NCI-H2029 (cell line): ENCODE data around the gene GADL1.

ENCODE experiments used
- DNase-seq: peaks from one replicate; lab custom pipeline; 2025; lab: John Stamatoyannopoulos, UW

Gene GADL1

GRCh38 chr3:30875505-30875904, 19.0 kb downstream of the GADL1 start:
- no peak for DNase-seq

- DNase-seq, result no peak
Measured at GRCh38 chr3:30873671-30874070, 20.8 kb downstream of the GADL1 start.

- DNase-seq, result no peak
Measured at GRCh38 chr3:30872879-30873278, 21.6 kb downstream of the GADL1 start.

- DNase-seq, result peak; percentile 60
Measured at GRCh38 chr3:30871720-30872119, 22.7 kb downstream of the GADL1 start.

- no peak for DNase-seq
Measured at GRCh38 chr3:30864836-30865235, 29.6 kb downstream of the GADL1 start.

GRCh38 chr3:30864132-30864531, 30.3 kb downstream of the GADL1 start:
- DNase-seq, result no peak

GRCh38 chr3:30862004-30862403, 32.5 kb downstream of the GADL1 start:
- DNase-seq, result no peak

- DNase-seq, result no peak
Measured at GRCh38 chr3:30858894-30859389, 35.5 kb downstream of the GADL1 start.

- DNase-seq, result no peak
Measured at GRCh38 chr3:30855400-30856292, 38.8 kb downstream of the GADL1 start.

GRCh38 chr3:30852833-30853232, 41.6 kb downstream of the GADL1 start:
- DNase-seq, result no peak

- no peak for DNase-seq
Measured at GRCh38 chr3:30848087-30848779, 46.2 kb downstream of the GADL1 start.

GRCh38 chr3:30847592-30847991, 46.9 kb downstream of the GADL1 start:
- DNase-seq, result no peak

- DNase-seq, result no peak
Measured at GRCh38 chr3:30845606-30846005, 48.9 kb downstream of the GADL1 start.

GRCh38 chr3:30843877-30844276, 50.6 kb downstream of the GADL1 start:
- no peak for DNase-seq

GRCh38 chr3:30836141-30836540, 58.3 kb downstream of the GADL1 start:
- DNase-seq, result no peak

- no peak for DNase-seq
Measured at GRCh38 chr3:30835667-30836066, 58.8 kb downstream of the GADL1 start.

GRCh38 chr3:30832961-30833575, 61.4 kb downstream of the GADL1 start:
- no peak for DNase-seq

GRCh38 chr3:30827080-30827479, 67.4 kb downstream of the GADL1 start:
- no peak for DNase-seq

GRCh38 chr3:30826531-30826942, 67.9 kb downstream of the GADL1 start:
- no peak for DNase-seq

- DNase-seq, result no peak
Measured at GRCh38 chr3:30819067-30819798, 75.2 kb downstream of the GADL1 start.

- no peak for DNase-seq
Measured at GRCh38 chr3:30813734-30814133, 80.7 kb downstream of the GADL1 start.
